AG04450 (cell line): ENCODE results near the gene ARL10. TPM values are rescaled to one million over a fixed set of nuclear protein-coding genes. Genes with fewer than 3 reads are reported as not detected.

Experiments
- CTCF ChIA-PET: fragments of 300-600, 350-600 bp; formaldehyde crosslinking; extraction: SDS; loops from one replicate; lab custom pipeline; 2022; ENCODE audit warnings: antibody characterized with exemption, inconsistent platforms; lab: Charles Lee
- POLR2A ChIA-PET: fragments of 350-600 bp; formaldehyde crosslinking; extraction: SDS; loops from one replicate; lab custom pipeline; 2021; ENCODE audit warnings: antibody characterized with exemption, inconsistent platforms; lab: Yijun Ruan, JAX
- DNase-seq: peaks from one replicate; pipeline ENCODE4 v3.0.0-alpha.2; 2011; ENCODE audit warnings: low read depth, low spot score
- H3K27ac ChIP-seq: one replicate; pipeline ENCODE4 v1.5.1; 2012; ENCODE audit warnings: low read depth, low read length, control low read depth
- H3K27me3 ChIP-seq: one replicate; pipeline ENCODE4 v1.6.0; 2012; ENCODE audit warnings: low read length; ENCODE audit not compliant: control insufficient read depth, insufficient read depth
- H3K4me3 ChIP-seq: 2 replicates; pipeline ENCODE4 v1.5.1; 2011; ENCODE audit warnings: mild to moderate bottlenecking, low read depth, low read length, control low read depth
- H3K9me3 ChIP-seq: 2 replicates; pipeline ENCODE4 v1.5.1; 2012; ENCODE audit warnings: low read length; ENCODE audit not compliant: control insufficient read depth, insufficient read depth
- polyA plus RNA-seq: library from polyadenylated mRNA; depleted of rRNA; stranded (reverse); fragments of >200 nt; gene quantifications from 2 replicates; pipeline ENCODE4 v1.2.3, GENCODE V29; 2011
- TF ChIP-seq, protein P1 (sequence below): IDR thresholded peaks from 2 replicates; pipeline ENCODE4 v1.5.1; 2011; ENCODE audit warnings: low read depth, low read length, control low read depth, inconsistent platforms

Gene ARL10
- polyA plus RNA-seq, 1 experiment = 5.4 TPM

DNA sequence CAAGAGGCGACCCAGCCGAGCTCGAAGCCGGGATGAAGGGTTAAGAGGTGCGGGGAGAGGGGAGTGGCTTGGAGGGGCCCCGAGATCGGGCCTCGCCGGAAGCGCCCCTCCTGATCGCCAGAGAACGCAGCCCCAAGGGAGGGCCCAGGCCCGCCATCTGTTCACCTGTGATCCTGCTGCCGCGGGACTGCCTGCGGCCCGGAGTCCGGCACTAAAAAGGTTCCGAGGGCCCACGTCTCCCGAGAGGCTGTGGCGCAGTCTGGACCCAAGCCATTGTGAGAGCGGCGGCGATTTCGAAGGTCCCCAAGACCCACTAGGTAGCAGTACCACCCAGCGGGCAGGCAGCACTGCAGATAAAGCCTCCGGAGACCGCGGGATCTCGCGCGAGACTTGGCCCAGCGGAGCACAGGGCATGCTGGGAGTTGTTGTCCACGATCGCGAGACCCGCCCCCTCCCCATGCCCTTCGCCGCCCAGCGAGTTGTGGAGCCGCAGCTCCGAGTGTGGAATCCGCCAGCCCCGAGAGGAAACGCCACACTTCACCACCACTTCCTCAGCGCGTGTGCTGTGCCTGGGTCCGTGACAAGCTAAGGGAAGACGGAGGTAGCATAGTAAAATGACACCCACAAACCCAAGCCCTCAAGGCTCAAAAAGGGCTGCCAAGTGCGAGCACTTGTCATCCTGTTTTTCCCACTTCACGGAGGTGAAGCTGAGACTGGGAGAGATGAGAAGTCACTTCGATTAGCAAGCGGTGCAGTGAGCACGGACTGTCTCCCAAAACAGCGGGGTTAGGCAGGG lies 3.7 kb upstream of the ARL10 start, which contains the start of gene KIAA1191:
TSS of gene KIAA1191 (minus strand) at position 328 of the 796 bp plus-strand sequence. CDS start 2,256 bp downstream, outside the sequence.
- peak within 1 kb of the TSS; percentile 39 for H3K27ac ChIP-seq
- H3K27me3 ChIP-seq = no peaks in the 10 kb centered on the region
- ChIA-PET POLR2A (interaction anchor here (0.7 to 0.8 kb wide), 2 partner anchors 175 to 210 kb away, joined by 3 read pairs; no protein-coding TSS in a partner anchor), CTCF (interaction anchor here (0.7 to 2.8 kb wide), 5 partner anchors 87 to 632 kb away, joined by 3 to 13 read pairs (median 4); partner anchors contain the start of gene FAF2)
- peaks cover 4% of the 10 kb centered on the region; the same call in 1 of the 2 replicates for H3K9me3 ChIP-seq
- peak within 1 kb of the TSS; percentile 95 for H3K4me3 ChIP-seq
- peak; percentile 63 for DNase-seq
- TF ChIP-seq, protein P1, sequence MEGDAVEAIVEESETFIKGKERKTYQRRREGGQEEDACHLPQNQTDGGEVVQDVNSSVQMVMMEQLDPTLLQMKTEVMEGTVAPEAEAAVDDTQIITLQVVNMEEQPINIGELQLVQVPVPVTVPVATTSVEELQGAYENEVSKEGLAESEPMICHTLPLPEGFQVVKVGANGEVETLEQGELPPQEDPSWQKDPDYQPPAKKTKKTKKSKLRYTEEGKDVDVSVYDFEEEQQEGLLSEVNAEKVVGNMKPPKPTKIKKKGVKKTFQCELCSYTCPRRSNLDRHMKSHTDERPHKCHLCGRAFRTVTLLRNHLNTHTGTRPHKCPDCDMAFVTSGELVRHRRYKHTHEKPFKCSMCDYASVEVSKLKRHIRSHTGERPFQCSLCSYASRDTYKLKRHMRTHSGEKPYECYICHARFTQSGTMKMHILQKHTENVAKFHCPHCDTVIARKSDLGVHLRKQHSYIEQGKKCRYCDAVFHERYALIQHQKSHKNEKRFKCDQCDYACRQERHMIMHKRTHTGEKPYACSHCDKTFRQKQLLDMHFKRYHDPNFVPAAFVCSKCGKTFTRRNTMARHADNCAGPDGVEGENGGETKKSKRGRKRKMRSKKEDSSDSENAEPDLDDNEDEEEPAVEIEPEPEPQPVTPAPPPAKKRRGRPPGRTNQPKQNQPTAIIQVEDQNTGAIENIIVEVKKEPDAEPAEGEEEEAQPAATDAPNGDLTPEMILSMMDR = peak; percentile 30; the same call in 1 of the 2 replicates

- peaks cover 4% of the 10 kb centered on the region; the same call in 1 of the 2 replicates for H3K9me3 ChIP-seq
- TF ChIP-seq, protein P1 = no peak
- H3K27ac ChIP-seq = no peak overlapping the region
- peak overlapping the region; percentile 95 for H3K4me3 ChIP-seq
- no peaks in the 10 kb centered on the region for H3K27me3 ChIP-seq
- ChIA-PET POLR2A (no interaction called here), CTCF (interaction anchor here (0.6 to 2.8 kb wide), 5 partner anchors 86 to 1744 kb away, joined by 3 to 13 read pairs (median 4); partner anchors contain the start of gene FAF2)
- DNase-seq = no peak
Measured at GRCh38 chr5:176362233-176362490, 3.1 kb upstream of the ARL10 start.

GRCh38 chr5:176364765-176365350 lies 429 bp upstream of the ARL10 start:
- POLR2A ChIA-PET = no interaction called here
- H3K27me3 ChIP-seq = no peaks in the 10 kb centered on the region
- H3K4me3 ChIP-seq = peak overlapping the region; percentile 75
- TF ChIP-seq, protein P1 = no peak
- no peak for DNase-seq
- H3K9me3 ChIP-seq = peaks cover 4% of the 10 kb centered on the region; the same call in 1 of the 2 replicates
- no peak overlapping the region for H3K27ac ChIP-seq
- CTCF ChIA-PET = no interaction called here

GRCh38 chr5:176366232-176366894 lies 1.1 kb downstream of the ARL10 start:
- Histone ChIP-seq H3K27me3 (no peaks in the 10 kb centered on the region), H3K27ac (peak overlapping the region; percentile 47), H3K4me3 (peak overlapping the region; percentile 75), H3K9me3 (peaks cover under 1% of the 10 kb centered on the region; the same call in 1 of the 2 replicates)
- TF ChIP-seq, protein P1 = no peak
- DNase-seq = no peak
- CTCF ChIA-PET = no interaction called here
- POLR2A ChIA-PET = no interaction called here
